GM18868 (cell line): ENCODE data around the gene CCDC88C.
"Not testable (repeated sequence)": the region's sequence is repeated elsewhere in the genome, so short reads cannot be mapped to it uniquely, and the experiment has no call there.

Experiments used
- ATAC-seq: cut with Tn5 transposase; IDR thresholded peaks from one replicate; pipeline ENCODE4 v1.9.1; 2021; ENCODE audit warnings: mild to moderate bottlenecking, moderate library complexity; ENCODE audit not compliant: unreplicated experiment

CCDC88C gene, protein sequence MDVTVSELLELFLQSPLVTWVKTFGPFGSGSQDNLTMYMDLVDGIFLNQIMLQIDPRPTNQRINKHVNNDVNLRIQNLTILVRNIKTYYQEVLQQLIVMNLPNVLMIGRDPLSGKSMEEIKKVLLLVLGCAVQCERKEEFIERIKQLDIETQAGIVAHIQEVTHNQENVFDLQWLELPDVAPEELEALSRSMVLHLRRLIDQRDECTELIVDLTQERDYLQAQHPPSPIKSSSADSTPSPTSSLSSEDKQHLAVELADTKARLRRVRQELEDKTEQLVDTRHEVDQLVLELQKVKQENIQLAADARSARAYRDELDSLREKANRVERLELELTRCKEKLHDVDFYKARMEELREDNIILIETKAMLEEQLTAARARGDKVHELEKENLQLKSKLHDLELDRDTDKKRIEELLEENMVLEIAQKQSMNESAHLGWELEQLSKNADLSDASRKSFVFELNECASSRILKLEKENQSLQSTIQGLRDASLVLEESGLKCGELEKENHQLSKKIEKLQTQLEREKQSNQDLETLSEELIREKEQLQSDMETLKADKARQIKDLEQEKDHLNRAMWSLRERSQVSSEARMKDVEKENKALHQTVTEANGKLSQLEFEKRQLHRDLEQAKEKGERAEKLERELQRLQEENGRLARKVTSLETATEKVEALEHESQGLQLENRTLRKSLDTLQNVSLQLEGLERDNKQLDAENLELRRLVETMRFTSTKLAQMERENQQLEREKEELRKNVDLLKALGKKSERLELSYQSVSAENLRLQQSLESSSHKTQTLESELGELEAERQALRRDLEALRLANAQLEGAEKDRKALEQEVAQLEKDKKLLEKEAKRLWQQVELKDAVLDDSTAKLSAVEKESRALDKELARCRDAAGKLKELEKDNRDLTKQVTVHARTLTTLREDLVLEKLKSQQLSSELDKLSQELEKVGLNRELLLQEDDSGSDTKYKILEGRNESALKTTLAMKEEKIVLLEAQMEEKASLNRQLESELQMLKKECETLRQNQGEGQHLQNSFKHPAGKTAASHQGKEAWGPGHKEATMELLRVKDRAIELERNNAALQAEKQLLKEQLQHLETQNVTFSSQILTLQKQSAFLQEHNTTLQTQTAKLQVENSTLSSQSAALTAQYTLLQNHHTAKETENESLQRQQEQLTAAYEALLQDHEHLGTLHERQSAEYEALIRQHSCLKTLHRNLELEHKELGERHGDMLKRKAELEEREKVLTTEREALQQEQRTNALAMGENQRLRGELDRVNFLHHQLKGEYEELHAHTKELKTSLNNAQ (N-terminal part only)

DNA sequence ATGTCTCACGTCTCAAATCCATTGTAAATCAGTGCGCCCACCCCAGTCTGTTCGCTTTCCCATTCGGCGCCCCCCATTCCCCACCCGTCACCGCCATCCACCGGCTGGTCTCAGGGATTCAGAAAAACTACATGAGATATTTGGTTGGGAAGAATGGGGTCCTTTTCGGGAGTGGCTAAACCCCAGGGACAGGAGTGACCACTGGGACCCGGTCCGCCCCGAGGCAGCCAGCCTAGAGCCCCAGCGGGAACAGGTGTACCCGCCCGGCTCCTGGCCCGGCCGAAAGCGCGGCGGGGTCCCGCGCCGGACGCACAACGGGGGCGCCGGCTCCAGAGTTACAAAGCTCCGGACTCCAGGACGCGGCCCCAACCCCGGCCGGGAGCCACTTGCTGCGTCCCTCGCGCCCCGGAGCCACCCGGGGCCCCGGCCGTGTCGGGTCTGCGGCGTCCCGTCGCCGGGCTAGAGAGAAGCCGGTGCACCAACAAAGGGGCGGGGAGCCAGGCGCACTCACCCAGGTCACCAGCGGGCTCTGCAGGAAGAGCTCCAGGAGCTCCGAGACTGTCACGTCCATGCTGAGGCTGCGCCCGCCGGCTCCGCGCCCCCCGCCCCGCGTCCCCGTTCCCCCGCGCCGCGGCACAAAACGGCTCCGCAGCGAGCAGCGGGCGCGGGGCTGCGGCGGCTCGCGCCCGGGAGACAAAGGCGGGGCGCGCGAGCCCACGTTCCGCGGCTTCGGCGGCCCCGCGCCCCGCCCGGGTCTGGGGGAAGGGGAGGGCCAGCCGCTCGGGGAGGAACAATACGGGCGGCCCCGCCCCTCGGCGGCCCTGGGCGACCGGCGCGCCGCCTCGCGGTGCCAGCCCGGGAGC is at the start of gene CCDC88C:
CCDC88C (minus strand) TSS at position 701 of the 863 bp plus-strand sequence; CDS start at position 571, 130 bp downstream.
- peak; percentile 47 for ATAC-seq

DNA sequence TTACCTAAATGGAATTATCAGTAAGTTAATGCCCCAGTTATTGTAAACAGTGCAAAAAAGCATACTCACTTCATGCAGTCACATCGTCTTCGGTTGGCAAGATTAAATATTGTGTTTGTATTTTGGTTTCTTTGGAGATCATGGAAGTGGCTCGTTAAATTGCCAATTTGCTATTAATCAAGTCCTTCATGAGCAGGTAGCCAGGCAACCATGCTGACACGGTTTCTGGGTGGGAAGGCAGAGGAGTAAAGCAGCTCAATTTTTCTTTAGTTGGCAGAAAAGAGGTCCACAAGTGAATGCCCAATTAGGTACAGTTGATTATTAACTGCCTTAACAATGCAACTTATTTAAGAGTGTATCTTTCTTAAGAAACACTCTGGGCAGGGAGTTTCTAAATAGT is 48.6 kb upstream of the CCDC88C start:
- no peak for ATAC-seq

DNA sequence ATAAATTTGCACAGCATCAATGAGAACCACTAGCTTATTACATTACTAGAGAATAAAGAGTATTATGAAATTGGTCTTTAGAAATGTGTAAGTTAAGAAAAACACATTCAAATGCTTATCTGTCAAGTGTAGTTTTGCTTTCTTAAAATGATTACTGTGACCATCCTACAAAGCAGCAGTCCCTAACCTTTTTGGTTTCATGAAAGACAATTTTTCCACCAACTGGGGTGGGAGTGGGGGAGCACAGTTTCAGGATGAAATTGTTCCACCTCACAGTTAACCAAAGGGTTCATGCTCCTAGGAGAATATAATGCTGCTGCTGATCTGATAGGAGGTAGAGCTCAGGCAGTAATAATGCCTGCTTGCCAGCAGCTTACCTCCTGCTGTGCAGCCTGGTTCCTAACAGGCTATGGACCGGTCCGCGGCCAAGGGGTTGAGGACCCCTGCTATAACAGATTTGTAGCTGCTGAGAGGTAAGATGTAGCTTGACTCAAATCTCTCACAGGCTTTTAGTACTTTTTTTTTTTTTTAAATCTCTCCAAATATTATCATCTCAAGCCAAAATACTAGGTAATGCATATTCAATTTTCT is 47.1 kb upstream of the CCDC88C start:
- no peak for ATAC-seq

DNA sequence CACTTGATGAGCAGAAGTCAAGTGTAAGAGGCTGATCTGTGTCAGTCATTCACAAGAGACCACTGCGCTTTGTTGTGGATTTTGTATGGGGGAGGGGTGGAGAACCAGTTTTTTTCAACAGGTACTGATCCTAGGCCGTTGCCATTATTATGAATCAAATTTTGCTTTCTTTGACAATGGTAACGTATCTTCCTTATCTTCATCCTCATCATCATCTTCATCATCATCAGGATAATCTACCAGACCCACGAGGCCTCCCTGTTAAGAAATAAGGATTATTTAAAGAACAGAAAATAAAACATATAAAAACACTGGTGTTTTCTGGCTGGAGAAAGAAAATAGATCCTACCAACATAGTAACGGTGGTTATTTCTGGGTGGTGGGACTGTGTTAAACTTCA is 41.0 kb upstream of the CCDC88C start:
- ATAC-seq, result no peak

DNA sequence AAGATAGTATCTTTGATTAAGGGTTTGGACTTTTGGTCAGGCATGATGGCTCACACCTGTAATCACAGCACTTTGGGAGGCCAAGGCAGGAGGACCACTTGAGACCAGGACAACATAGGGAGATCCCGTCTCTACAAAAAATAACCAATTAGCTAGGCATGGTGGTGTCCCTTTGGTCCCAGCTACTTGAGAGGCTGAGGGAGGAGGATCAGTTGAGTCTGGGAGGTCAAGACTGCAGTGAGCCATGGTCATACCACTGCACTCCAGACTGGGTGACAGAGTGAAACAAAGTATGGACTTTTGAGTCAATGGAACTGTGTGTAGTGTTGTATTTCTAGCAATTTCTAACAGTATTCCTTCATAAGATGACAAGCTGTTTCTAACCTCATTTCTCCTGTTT is 38.7 kb upstream of the CCDC88C start:
- ATAC-seq, result no peak

DNA sequence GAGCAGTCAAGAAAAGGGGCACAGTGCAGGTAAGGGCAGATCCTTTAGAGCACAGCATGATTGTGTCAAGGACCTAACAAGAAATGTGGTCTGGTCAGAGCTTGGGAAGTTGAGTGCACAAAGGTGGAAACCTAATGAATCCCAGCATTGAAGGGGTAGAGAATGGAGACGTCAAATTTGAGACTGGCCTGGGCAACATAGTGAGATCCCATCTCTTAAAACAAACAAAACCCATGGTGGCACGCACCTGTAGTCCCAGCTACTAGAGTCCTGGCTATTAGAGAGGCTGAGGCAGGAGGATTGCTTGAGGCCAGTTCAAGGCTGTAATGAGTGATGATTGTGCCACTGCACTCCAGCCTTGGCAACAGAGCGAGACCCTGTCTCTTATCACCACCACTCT is 37.0 kb upstream of the CCDC88C start:
- ATAC-seq, result no peak

DNA sequence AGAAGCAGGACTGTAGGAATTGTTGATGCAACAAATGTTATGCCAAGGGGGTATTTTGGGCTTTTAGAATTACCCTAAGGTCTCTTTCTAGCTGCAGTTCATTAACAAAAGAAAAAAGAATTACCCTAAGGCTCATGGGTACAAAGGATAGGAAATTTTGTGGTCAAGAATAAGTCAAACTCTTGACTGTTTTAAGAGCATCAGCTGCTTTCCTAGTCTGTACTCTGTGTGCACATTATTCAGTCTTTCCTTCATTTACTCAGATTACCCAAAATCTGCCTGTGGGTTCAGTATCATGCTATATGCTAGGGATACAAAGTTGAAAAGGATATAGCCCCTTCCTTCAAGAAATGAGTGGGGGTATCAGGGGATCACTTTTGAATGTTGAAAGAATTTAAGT is 36.5 kb upstream of the CCDC88C start:
- ATAC-seq, result no peak

DNA sequence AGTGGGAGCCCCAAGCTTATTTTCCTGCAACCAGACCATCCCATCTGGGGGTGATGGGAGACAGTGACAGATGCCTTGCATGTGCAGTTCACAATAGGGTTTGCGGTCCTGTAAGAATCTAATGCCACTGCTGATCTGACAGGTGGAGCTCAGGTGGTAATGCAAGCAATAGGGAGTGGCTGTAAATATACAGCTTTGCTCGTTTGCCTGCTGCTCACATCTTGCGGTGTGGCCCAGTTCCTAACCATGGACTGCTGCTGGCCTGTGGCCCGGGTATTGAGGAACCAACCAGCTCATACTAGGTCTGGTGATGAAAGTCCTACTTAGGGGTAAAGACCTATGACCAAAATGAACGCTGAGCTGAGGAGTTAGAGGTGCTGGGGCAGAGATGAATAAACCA is 36.1 kb upstream of the CCDC88C start:
- no peak for ATAC-seq

DNA sequence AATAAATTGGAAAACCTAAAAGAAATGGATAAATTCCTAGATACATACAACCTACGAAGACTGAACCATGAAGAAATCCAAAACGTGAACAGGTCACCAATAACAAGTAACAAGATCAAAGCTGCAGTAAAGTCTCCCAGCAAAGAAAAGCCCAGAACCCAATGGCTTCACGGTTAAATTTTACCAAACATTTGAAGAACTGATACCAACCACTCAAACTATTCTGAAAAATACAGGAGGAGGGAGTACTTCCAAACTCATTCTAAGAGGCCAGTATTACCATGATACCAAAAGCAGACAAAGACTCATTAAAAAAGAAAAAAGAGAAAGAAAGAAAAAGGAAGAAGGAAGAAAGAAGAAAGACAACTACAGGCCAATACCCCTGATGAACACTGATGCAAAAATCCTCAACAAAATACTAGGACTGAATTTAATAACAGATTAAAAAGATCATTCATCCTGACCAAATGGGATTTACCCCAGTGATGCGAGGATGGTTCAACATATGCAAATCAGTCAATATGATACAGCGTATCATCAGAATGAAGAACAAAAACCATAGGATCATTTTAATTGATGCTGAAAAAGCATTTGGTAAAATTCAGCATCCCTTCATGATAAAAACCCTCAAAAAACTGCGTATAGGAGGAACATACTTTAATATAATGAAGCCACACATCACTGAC is 26.9 kb upstream of the CCDC88C start:
- no peak for ATAC-seq

DNA sequence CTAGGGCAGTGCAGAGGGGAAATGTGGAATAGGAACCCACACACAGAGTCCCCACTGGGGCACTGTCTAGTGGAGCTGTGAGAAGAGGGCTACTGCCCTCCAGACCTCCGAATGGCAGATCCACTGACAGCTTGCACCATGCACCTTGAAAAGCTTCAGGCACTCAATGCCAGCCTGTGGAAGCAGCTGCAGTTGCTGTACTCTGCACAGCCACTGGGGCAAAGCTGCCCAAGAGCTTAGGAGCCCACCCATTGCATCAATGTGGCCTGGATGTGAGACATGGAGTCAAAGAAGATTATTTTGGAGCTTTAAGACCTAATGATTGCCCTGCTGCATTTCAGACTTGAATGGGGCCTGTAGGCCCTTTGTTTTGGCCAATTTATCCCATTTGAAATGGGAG is 21.7 kb upstream of the CCDC88C start:
- no peak for ATAC-seq

DNA sequence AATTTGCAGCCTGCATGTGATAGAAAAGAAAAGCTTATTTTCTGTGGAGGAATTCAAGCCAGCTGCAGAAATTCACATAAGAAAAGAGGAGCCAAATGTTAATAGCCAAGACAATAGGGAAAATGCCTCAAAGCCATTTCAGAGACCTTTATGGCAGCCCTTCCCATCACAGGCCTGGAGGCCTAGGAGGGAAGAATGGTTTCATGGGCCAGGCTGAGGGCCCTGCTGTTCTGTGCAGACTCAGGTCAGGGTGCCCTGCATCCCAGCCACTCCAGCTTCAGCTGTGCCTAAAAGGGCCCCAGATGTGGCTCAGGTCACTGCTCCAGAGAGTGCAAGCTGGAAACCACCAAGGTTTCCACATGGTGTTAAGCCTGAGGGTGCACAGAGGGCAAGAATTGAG is 21.2 kb upstream of the CCDC88C start:
- no peak for ATAC-seq

DNA sequence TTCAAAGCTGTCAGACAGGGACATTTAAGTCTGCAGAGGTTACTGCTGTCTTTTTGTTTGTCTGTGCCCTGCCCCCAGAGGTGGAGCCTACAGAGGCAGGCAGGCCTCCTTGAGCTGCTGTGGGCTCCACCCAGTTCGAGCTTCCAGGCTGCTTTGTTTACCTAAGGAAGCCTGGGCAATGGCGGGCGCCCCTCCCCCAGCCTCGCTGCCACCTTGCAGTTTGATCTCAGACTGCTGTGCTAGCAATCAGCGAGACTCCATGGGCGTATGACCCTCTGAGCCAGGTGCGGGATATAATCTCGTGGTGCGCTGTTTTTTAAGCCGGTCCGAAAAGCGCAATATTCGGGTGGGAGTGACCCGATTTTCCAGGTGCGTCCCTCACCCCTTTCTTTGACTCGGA is 18.6 kb upstream of the CCDC88C start:
- not testable (repeated sequence) for ATAC-seq

DNA sequence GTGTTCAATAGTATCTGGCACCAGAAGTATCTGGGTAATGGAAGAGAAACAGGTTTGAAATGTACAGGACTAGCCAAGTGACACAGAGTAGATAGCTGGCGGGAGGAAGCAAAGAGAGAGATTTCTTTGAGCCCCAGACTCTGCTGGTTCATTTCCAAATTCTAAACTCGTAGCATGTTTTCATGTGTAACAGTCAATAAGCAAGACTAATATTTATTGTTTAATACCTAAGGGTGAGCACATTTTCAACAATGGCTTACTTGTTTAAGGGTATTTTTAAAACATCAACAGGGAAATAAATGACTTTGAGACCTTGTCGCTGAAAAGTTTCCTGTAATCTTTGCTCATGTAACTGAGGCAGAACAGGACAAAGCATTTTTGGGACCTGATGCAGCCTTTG is 11.8 kb upstream of the CCDC88C start:
- ATAC-seq, result no peak

DNA sequence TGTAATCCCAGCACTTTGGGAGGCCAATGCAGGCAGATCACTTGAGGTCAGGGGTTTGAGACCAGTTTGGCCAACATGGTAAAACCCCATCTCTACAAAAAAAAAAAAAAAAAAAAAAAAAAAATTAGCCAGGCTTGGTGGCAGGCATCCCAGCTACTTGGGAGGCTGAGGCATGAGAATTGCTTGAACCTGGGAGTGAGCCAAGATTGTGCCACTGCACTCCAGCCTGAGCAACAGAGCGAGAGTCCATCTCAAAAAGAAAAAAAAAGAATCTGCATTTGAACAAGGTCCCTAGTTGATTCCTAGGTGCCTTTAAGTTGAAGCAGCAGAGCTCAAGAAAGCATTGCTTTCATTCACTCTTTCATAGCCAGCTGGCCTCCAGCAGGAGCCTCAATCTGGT is 11.3 kb upstream of the CCDC88C start:
- ATAC-seq, result not testable (repeated sequence)

DNA sequence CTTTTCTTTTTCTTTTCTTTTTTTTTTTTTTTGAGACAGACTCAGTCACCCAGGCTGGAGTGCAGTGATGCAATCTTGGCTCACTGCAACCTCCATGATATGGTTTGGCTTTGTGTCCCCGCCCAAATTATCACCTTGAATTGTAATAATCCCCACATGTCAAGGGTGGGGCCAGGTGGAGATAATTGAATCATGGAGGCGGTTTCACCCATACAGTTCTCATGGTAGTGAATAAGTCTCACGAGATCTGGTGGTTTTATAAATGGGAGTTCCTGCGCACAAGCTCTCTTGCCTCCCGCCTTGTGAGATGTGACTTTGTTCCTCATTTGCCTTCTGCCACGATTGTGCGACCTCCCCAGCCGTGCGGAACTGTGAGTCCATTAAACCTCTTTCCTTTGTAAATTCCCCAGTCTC is 7.9 kb upstream of the CCDC88C start:
- ATAC-seq, result not testable (repeated sequence)

DNA sequence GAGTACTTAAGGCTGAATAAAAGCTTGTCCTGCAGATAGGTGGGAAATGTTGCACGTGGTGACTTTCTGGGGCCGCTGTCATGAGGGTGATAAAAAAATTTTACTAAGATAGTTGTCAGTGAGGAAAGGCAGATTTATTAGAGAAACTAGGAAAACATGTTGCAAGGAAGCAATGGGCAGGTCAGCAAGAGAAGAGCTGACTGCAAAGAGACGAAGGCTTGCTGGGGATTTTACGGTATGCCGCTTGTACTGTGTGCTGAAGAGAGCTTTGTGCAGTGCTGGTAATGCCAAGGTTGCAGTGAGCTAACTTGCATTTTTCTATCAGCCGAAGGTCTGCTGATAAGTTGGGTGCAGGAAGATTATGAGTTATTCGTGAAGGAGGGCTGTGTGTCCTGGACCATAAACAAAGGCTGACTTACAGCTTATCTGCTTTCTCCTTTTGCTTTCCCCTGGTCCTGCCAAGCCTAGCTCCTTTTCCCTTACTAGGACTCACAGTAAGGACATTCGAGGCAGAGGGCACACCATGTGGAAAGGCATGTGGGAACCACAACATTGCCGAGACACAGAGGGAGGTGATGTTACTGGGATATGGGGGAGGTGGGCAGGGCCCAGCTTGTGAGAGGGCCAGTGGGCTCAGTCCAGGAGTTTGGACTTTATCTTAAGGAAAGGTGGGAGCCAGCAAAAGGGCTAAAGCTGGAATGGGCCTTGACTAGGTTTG is 7.4 kb upstream of the CCDC88C start:
- no peak for ATAC-seq

DNA sequence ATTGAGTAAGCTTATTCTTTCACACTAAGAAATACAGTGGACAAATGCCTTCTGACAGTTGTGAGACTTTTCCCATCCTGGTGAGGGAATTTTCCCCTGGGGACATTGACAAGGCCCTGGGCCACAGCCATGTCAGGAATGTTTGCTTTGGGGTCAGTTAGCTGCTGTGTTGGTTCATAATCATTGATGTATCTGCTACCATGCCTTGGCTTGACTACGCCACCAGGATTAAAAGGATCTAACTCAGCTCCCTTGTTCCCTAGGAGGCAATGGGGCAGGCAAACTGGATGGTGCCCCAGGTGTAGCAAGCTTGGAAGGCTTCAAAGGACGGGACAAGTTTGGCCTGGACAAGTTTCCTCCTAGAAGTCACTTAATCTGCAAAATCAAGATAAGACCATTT is 3.1 kb upstream of the CCDC88C start:
- no peak for ATAC-seq

DNA sequence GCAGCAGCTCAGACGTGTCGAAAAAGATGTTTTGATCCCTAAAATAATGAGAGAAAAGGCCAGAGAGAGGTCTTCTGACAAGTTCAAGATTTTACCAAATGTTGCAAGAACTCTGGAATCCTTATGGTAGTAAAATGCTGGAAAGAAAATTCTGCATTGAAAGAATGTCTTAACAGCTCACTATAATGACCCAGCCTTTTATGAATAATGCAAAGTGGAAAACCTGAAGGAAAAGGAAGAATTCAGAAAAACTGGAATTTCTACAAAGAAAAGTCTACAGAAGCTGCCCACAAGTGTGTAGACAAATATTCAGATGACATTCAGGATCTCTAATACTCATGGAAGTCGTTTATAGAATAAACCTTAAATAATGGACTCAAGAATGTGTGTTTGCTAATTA is 1.8 kb upstream of the CCDC88C start:
- no peak for ATAC-seq

DNA sequence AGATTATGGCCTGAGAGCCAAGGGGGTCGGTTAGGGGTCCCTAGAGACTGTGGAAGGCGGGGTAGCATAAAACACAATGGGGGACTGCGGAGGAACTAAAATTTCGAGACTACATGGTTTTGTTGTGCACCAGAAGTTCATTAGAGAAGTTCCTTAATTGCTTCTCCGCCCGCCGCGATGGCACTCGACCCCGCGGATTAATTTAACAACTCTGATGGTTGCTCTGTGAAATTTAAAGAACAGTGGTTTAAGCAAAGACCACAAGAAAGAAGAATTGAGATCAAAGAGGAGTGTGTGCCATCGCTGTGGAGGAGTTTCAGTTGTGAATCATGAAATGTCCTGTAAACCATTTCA is 1.4 kb upstream of the CCDC88C start:
- ATAC-seq, result no peak
